ENCODE data around the gene ATP13A2.

Gene ATP13A2

GRCh38 chr1:17053086-17053684 is 41.5 kb upstream of the ATP13A2 start:
- Histone ChIP-seq H3K36me3 (ENCODE audit: control insufficient read depth, insufficient read depth, low read length) (no peaks in the 10 kb centered on the region), H3K9ac (no peak overlapping the region), H3K4me3 (ENCODE audit: low read depth, low read length) (peak overlapping the region; percentile 69), H3K27me3 (ENCODE audit: control insufficient read depth, insufficient read depth, low read length) (no peaks in the 10 kb centered on the region), H3K27ac (peak overlapping the region; percentile 51), H3K4me2 (ENCODE audit: low read length) (peak overlapping the region; percentile 83), H3K79me2 (peaks cover 22% of the 10 kb centered on the region), H3K4me1 (no peaks in the 10 kb centered on the region), H3K9me3 (ENCODE audit: control insufficient read depth, low read length) (no peaks in the 10 kb centered on the region), H2AFZ (peak overlapping the region; percentile 83)
- TF ChIP-seq, protein P1, sequence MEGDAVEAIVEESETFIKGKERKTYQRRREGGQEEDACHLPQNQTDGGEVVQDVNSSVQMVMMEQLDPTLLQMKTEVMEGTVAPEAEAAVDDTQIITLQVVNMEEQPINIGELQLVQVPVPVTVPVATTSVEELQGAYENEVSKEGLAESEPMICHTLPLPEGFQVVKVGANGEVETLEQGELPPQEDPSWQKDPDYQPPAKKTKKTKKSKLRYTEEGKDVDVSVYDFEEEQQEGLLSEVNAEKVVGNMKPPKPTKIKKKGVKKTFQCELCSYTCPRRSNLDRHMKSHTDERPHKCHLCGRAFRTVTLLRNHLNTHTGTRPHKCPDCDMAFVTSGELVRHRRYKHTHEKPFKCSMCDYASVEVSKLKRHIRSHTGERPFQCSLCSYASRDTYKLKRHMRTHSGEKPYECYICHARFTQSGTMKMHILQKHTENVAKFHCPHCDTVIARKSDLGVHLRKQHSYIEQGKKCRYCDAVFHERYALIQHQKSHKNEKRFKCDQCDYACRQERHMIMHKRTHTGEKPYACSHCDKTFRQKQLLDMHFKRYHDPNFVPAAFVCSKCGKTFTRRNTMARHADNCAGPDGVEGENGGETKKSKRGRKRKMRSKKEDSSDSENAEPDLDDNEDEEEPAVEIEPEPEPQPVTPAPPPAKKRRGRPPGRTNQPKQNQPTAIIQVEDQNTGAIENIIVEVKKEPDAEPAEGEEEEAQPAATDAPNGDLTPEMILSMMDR (IDR thresholded peaks at IDR 0.05): no peak

DNA sequence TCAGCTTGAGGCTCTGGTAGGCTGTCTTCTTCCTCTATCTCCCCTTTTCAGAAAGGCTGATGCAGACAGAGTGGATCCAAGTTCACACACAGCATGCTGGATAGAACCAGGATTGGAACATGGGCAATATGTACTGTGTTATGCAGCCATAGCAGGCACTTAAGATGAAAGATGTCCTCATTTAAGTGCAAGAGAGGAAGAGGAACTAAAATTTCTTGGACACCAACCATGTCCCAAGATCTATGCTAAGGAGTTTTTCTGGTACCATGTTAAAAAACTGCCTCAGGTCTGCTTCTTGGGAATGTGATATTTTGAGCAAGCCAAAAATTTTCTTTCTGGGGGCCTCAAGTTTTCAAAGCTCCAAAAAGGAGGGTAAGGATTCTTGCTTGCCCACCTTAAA is 40.9 kb upstream of the ATP13A2 start:
- Histone ChIP-seq H3K4me2 (ENCODE audit: low read length) (peak overlapping the region; percentile 83), H3K27me3 (ENCODE audit: control insufficient read depth, insufficient read depth, low read length) (no peaks in the 10 kb centered on the region), H3K36me3 (ENCODE audit: control insufficient read depth, insufficient read depth, low read length) (no peaks in the 10 kb centered on the region), H3K4me3 (ENCODE audit: low read depth, low read length) (peak overlapping the region; percentile 69), H3K9me3 (ENCODE audit: control insufficient read depth, low read length) (no peaks in the 10 kb centered on the region), H2AFZ (no peak overlapping the region), H3K9ac (no peak overlapping the region), H3K4me1 (no peaks in the 10 kb centered on the region), H3K79me2 (peaks cover 22% of the 10 kb centered on the region), H3K27ac (no peak overlapping the region)
- TF ChIP-seq, protein P1 (IDR thresholded peaks at IDR 0.05): no peak

- Histone ChIP-seq H3K4me2 (ENCODE audit: low read length) (no peak overlapping the region), H3K4me1 (no peaks in the 10 kb centered on the region), H3K9ac (no peak overlapping the region), H2AFZ (no peak overlapping the region), H3K27me3 (ENCODE audit: control insufficient read depth, insufficient read depth, low read length) (no peaks in the 10 kb centered on the region), H3K36me3 (ENCODE audit: control insufficient read depth, insufficient read depth, low read length) (no peaks in the 10 kb centered on the region), H3K79me2 (peaks cover 22% of the 10 kb centered on the region), H3K27ac (no peak overlapping the region), H3K9me3 (ENCODE audit: control insufficient read depth, low read length) (no peaks in the 10 kb centered on the region), H3K4me3 (ENCODE audit: low read depth, low read length) (no peak overlapping the region)
- TF ChIP-seq, protein P1 (IDR thresholded peaks at IDR 0.05): no peak
These were observed 40.3 kb upstream of the ATP13A2 start for GRCh38 chr1:17052038-17052437.

DNA sequence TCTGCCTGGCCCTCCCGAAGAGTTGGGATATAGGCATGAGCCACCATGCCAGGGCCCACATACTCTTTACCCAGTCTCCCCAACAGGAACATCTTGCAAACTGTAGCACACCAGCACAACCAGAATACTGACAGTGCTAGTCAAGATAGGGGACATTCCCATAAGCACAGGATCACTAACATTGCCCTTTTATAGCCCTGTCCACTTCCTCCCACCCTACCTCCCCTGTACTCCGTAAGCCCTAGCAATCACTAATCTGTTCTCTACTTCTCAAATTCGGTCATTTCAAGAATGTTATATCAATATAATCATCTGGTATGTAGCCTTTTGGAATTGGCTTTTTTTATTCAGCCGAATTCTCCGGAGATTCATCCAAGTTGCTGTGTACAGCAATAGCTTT is 36.2 kb upstream of the ATP13A2 start:
- H2AFZ ChIP-seq: no peak overlapping the region
- no peak overlapping the region for H3K9ac ChIP-seq
- peaks cover 15% of the 10 kb centered on the region for H3K79me2 ChIP-seq
- H3K4me1 ChIP-seq: no peaks in the 10 kb centered on the region
- no peaks in the 10 kb centered on the region for H3K36me3 ChIP-seq (ENCODE audit: control insufficient read depth, insufficient read depth, low read length)
- H3K4me2 ChIP-seq (ENCODE audit: low read length): no peak overlapping the region
- TF ChIP-seq, protein P1 (IDR thresholded peaks at IDR 0.05): no peak
- H3K27ac ChIP-seq: no peak overlapping the region
- no peak overlapping the region for H3K4me3 ChIP-seq (ENCODE audit: low read depth, low read length)
- H3K9me3 ChIP-seq (ENCODE audit: control insufficient read depth, low read length): no peaks in the 10 kb centered on the region
- no peaks in the 10 kb centered on the region for H3K27me3 ChIP-seq (ENCODE audit: control insufficient read depth, insufficient read depth, low read length)

DNA sequence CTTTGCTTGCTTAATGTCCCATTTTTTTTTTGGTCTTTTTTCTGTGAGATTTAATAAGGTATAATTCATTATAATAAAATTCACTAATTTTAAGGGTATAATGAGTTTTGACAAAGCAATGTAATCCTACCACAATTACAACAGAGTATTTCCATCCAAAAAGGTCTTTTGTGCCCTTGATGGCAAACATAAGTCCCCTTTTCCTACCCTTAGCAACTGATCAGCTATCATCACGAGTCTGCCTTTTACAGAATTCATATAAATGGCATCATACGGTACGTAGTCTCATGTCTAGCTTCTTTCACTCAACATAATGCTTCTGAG is 34.6 kb upstream of the ATP13A2 start:
- TF ChIP-seq, protein P1 (IDR thresholded peaks at IDR 0.05): no peak
- Histone ChIP-seq H3K4me3 (ENCODE audit: low read depth, low read length) (no peak overlapping the region), H3K27me3 (ENCODE audit: control insufficient read depth, insufficient read depth, low read length) (no peaks in the 10 kb centered on the region), H3K4me1 (no peaks in the 10 kb centered on the region), H3K9ac (no peak overlapping the region), H3K36me3 (ENCODE audit: control insufficient read depth, insufficient read depth, low read length) (no peaks in the 10 kb centered on the region), H2AFZ (no peak overlapping the region), H3K4me2 (ENCODE audit: low read length) (no peak overlapping the region), H3K9me3 (ENCODE audit: control insufficient read depth, low read length) (no peaks in the 10 kb centered on the region), H3K27ac (no peak overlapping the region), H3K79me2 (peaks cover 10% of the 10 kb centered on the region)
